Right lung (tissue), 5 donors: ENCODE results near the gene ANAPC5. TPM values are rescaled to one million over a fixed set of nuclear protein-coding genes. Genes with fewer than 3 reads are reported as not detected.
"Not testable (repeated sequence)": the region's sequence is repeated elsewhere in the genome, so short reads cannot be mapped to it uniquely, and the experiment has no call there.

Experiments used
- DNase-seq, 2 donors: peaks; one replicate each; pipeline ENCODE4 v3.0.0-alpha.2; 2013
- polyA plus RNA-seq, 5 donors: library from polyadenylated mRNA; unstranded; fragments of 120-200 nt; gene quantifications; one replicate each; pipeline versions ENCODE4 v1.2.1 to v1.2.3, GENCODE V29; 2013; ENCODE audit warnings: inconsistent platforms in 1 of 5, low replicate concordance in 1 of 5; ENCODE audit not compliant: insufficient read length in 5 of 5, insufficient read depth in 1 of 5

ANAPC5 gene
- polyA plus RNA-seq, 5 donors: 143 to 198 (median 170) TPM

DNA sequence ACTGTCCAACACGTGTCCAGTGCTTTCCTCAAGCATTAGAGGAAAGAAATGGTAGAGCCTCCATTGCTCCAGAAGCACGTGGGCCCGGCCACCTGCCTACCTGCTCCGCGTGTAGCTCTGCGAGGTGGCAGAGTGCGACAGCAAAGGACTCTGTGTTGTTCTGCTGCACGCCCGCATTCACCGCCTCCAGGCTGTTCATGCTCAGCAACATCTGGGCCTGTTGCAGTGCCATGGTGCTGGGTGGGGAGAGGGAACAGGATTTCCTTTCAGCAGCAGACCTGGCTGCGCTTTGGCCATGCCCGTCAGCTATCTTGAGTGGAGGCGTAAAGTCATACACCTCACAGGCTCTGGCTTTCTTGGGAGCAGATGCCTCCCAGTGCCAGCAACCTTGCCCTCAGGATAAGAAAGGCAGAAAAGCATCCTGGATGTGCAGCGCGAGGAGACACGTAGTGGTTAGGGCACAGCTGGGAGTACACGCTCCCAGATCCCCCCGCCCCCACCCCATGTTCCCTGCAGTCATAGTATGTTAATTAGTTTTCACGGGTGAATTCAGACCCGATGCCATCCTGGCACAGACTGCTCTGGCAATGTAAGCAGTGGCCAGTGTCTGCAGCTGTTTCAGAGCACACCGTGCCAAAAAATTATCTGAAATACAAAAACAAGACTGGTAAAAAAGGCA, 25.1 kb downstream of the ANAPC5 start:
- DNase-seq: no peak

DNA sequence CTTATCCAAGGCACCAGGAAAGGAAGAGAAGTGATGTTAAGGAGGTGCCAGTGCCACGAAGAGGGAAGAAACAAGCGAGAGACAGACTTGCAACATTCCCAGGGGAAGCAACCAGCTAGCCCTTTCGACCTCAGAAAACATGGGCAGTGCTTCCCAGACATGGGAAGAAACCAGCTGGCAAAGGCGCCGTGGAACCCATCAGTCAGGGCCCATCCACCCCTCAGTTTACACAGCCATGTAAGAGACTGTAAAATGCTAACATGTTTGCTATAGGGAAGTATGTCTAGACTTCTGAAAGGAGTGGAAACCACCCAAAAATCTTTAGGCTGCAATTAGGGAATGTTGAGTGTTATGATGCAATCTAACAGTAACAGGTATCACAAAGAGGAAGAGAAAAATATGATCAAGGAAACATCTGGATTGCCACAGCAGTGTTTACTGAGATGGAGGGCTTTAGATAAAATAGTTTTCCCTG, 26.3 kb downstream of the ANAPC5 start:
- DNase-seq: no peak

DNA sequence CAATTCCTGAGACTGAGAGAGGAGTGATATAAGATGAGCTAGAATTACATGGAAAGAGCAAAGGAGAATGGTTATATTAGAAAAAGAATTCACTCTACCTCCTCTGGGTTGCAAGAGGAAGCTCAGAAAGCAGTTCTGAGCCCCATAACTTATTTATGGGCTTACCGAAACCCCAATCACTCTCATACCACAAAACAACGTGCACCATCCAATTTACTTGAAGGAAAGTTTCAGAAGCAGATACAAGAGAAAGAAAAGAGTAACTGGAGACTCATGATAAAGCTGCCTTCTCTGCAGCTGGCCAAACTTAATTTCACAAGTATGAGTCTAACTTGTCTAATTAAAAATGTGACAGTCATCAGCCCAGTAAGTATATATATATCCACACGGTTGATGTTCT, 28.3 kb downstream of the ANAPC5 start:
- no peak for DNase-seq

DNA sequence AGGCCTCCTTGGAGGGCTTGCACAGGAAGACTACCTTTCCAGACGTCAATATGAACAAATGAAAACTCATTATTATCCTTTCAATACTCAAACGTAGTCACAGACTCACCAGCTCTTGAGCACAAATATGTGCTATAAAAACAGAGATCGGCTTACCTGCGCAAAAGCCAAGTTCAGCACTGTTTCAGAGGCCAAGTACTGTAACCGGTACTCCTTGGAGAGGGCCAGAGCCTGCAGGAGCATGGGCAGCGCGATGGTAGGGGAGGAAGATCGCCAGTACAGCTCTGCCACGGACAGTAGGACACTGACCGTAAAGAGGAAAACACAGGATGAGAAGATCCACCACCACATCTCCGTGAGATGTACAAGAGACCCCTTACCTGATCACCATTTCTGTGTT, 34.1 kb downstream of the ANAPC5 start:
- DNase-seq: no peak

DNA sequence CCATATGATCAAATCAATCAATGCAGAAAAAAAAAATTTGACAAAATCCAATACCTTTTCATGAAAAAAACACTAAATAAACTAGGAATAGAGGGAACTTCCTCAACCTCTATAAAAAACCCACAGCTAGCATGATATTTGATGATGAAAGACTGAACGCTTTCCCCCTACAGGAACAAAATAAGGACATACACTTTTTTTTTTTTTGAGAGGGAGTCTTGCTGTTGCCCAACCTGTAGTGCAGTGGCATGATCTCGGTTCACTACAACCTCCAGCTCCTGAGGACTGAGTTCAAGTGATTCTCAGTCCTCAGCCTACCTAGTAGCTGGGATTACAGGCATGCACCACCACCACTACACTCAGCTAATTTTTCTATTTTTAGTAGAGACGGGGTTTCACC, 37.8 kb downstream of the ANAPC5 start:
- DNase-seq: no peak

DNA sequence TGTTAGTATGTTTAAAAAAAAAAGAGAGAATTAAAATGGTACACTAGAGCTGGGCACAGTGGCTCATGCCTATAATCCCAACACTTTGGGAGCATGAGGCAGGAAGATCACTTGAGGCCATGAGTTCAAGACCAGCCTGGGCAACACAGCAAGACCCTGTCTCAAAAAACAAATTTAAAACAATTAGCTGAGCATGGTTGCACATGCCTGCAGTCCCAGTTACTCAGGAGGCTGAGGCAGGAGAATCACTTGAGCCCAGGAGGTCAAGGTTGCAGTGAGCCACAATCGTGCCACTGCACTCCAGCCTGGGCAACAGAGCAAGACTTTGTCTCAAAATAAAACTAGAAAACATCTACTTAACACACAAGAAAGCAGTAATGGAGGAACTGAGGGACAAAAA, 42.0 kb downstream of the ANAPC5 start:
- not testable (repeated sequence) for DNase-seq

DNA sequence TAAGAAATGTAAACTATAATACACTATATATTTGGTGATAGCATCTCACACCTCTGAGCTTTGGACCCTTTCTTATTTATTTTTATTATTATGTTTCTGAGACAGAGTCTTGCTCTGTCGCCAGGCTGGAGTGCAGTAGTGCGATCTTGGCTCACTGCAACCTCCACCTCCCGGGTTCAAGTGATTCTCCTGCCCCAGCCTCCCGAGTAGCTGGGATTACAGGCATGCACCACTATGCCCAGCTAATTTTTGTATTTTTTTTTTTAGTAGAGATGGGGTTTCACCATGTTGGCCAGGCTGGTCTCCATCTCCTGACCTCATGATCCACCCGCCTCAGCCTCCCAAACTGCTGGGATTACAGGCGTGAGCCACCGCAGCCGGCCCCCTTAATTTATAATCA, 44.8 kb downstream of the ANAPC5 start:
- not testable (repeated sequence) for DNase-seq

DNA sequence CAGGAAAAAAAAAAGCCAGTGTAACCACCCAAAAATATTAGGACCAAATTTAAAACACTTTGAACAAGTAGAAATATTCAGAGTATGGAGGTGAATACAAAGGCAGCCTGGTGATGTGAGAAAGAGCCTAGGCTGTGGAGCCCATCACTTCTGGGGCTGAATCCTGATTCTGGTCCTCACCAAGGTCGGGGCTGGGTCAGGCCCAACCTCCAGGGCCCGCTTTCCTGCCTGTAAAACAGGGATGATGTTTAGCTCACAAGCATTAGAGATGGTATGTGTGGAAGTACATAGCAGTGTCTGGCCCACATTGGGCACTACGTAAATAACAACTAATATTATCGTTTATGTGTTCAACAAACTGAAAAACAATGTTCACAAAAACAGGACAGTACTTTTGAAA, 47.9 kb downstream of the ANAPC5 start:
- no peak for DNase-seq

DNA sequence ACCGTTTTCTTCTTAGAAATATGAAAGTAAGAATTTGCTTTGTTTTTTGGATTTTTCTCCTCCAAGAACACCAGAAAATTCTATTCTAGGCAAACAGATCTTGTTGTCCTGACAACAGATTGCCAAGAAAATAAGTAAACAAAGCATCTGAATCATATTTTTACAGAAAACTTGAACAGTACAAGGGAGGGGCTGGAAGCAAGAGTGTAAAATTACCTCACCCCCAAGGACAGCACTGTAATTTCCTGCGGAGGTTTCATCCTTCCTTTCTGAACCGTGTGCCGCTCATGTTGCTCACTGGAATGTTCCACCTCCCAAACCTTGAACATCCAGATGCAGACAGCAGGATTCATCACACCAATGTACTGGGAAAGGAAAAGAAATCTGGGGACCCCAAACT, 50.3 kb downstream of the ANAPC5 start:
- DNase-seq: no peak

DNA sequence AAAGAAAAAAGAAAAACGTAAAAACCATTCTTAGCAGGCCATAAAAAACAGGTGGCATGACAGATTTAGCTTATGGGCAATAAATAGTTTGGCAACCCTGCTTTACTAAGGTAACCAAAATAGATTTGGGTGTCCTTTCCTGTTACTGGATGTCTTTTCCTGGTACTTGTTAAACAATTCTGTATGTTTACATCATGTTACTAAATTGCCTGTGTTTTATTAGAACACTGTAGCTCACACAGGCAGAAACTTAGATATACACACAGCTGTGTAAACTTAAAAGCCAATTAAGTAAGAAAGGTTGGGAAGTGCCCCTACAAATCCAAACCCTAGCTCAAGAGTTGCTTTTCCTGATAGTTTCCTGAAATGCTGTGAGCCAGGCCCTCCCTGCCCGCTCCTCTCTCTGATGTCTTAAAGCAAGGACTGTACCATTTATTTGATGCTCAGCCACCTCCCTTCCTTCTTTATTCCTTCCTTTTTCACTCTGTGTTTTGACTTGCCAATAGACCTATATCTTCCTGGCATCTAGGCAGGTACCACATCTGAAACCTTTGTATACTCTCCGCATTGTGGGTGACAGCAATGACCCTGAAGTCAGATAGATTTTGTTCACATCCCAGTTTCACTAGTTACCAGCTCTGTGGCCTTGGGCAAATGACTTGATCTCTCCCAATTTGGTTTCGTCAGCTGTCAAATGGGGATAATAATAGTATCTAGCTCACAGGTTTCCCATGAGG, 52.0 kb downstream of the ANAPC5 start:
- no peak for DNase-seq

DNA sequence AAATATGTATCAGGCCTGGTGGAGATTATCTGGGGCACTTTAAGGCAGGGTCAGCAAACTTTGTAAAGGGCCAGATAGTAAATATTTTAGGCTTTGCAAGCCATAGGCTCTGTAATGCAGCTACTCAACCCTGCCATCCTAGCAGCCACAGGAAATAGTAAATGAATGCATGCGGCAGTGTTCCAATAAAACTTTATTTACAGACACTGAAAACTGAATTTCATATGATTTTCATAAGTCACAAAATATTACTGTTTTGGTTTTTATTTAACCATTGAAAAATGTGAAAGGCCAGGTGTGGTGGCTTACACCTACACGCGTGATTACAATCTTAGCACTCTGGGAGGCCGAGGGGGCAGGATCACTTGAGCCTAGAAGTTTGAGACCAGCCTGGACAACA, 52.5 kb downstream of the ANAPC5 start:
- DNase-seq: no peak

DNA sequence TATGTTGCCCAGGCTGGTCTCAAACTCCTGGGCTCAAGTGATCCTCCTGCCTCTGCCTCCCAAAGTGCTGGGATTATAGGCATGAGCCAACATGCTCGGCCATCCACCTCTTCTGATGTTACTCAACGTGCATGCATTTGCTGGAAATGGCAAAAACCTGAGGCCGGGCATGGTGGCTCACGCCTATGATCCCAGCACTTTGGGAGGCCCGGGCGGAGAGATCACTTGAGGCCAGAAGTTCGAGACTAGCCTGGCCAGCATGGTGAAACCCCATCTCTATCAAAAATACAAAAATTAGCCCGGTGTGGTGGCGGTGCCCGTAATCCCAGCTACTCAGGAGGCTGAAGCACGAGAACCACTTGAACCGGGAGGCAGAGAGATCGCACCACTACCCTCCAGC, 53.8 kb downstream of the ANAPC5 start:
- DNase-seq: not testable (repeated sequence)

DNA sequence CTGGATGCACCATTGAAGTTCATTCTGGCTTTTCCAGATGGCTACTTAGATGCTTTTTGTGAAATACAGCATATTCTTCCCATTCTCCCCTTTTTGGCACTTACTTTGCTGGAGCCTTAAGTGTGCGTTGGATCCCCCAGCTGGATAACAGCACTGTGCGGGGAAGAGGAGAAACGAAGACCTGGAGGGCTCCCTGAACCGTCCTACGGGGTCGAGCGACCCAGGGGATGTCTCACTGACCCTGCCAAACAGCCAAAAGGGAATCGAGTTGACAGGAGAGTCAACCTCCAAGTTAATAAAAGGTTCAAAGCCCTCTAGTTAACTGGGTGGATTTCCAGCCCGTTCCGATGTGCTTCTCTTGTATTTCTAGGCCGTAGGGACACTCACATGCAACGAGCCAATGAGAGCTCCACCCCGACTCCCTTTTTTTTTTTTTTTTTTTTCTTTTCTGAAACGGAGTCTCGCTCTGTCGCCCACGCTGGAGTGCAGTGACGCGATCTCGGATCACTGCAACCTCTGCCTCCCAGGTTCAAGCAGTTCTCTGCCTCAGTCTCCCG, 54.7 kb downstream of the ANAPC5 start:
- peak in 1 of 2 donors; percentile 29 for DNase-seq

DNA sequence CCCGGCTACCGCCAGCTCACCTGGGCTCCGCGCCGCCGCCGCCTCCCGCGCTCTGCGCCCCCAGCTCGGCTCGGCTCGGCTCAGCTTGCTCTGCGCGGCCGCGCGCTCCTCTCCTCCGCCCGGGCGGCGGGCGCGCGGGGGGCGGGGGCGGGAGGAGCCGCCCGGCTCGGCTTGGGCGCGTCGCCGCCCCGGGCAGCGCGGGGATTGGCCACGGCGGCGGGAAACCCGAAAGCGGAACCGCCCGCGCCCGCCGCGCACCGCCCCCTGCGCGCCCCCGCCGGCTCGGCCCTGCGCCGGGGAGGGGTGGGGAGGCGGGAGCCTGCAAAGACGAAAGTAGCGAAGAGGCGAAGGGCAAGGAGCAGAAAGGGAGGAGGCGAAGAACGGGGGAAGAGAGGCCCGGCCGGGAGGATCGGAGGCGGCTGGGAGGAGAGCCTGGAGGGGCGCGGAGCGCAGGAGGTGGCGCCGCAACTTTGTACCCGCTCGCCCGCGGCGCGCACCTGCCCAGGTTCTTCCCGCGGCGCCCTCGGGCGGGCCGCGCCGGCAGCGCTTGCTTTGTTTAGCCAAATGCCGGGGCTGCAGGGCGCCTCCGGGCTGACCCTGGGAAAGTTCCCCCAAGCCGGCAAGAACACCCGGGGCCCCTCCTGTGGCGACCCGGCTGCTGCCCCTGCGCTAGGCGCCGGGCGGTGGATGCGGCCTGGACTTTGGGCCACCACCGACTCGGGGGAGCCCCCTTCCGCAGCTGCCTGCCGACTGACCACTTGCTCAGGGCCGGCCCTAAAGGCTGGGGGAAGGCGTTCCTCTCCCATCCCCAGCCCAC, 55.4 kb downstream of the ANAPC5 start, which contains the start of gene CAMKK2:
Gene CAMKK2, minus strand, starts transcription at position 92 of the 817 bp plus-strand sequence. CDS start 22,183 bp downstream, outside the sequence.
- DNase-seq: peak; percentile 83 to 87

DNA sequence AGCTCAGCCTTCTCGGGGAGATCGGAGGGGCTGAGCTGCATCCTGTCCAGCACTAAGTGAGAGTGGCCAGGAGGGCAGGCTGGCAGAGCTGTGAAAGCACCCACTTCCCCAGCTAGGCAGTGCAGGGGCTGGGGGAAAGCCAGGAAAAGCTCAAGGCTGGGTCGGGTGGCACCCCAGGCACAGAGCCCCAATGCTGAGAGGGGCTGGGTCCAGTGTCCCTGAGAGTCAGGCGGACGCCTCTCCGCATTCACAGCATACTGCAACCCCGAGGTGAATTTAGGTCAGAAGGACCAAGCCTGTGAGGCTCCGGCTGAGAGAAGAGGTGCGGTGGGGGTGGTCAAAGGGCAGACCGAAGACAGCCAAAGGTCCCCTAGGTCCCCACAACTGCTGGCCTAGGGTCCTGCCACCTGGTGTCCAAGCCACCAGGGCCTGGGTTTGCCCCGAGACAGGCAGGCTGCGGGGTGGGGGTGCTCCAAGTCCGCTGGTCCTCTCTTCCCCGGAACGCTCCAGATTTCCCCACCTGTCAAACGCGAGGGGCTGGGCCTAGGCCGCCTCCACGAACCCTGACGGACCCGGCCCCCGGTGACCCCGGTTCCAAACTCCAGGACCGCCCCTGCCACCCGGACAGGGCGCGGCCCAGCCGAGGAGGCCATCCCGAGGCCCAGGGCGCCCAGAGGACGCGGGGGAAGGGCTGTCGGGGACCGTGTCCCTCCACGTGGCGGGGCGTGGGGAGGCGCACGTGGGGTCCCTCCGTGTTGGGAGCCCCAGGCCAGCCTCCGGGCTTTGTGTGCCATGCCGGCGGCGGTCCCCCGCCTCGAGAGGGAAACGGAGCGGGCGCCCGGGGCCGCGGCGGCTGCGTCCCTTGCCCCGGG, 56.2 kb downstream of the ANAPC5 start:
- DNase-seq: no peak

DNA sequence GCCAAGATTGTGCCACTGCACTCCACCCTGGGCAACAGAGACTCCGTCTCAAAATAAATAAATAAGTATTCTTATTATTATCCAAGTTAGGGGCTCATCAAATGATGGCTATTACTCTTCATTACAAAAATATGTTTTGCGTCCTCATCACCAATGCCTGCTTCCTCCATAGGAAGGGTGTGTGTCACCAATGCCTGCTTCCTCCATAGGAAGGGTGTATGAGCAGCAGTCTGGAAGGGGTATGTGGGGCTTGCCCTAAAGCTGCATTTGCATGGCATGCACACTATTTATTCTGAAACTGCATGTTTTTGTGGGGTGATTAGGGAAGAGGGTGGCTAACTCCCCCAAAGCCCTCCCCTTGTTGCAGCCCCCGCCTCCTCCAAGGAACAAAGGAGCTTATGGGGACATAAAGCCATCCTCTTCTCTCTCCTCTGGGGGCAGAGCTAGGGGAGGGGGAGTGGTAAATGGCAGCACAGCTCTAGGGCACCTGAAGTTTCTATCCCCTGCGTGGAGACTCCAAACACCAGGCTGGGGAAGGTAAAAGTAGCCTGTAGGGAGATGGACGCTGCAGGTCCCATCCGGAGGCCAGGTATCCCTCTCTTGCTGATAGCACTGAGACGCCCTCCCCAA, 57.0 kb downstream of the ANAPC5 start:
- no peak for DNase-seq

DNA sequence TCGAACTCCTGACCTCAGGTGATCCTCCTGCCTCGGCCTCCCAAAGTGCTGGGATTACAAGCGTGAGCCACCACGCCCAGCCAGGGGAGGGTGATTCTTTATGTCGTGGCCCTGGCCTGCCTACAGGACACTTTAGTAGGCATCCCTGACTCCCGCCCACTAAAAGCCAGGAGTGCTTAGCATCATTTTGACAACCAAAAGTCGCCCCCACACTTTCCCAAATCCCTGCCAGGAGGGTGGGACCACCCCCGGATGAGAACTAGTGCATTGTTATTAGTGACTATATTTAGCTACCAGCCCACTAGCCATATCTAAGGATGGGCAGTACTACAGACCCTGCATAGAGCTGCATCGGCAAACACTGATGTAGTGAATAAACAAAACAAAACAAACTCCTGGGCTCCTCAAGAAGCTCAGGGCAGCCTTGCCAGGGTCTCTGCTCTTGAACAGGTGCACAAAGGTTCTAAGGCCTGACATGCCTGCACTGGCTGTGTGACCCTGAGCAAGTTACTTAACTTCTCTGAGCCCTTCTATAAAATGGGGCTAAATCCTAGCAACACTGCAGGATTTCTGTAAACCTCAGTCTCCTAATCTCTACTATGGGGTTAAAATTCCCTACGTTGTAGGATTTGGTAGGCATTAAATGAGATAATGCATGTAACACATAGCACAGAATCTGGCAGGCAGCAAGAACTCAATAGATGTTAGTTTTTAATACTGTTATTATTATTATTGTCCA, 57.9 kb downstream of the ANAPC5 start:
- DNase-seq: no peak

DNA sequence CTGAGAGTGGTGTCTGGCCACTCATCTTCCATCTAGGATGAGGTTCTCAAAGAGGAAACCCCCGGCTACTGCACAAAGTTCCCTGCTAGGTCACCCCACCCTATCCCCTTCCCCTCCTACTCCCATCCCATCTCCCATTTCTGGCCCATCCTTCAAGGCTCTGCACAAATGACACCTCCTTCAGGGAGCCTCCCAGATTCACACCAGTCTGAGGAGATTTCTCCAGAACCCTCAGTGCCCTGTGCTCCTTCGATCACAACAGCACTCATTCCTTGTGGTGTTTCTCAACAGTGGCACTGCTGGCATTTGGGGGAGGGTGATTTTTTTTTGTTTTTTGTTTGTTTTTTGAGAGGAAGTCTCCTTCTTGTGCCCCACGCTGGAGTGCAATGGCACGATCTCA, 58.6 kb downstream of the ANAPC5 start:
- DNase-seq: no peak

DNA sequence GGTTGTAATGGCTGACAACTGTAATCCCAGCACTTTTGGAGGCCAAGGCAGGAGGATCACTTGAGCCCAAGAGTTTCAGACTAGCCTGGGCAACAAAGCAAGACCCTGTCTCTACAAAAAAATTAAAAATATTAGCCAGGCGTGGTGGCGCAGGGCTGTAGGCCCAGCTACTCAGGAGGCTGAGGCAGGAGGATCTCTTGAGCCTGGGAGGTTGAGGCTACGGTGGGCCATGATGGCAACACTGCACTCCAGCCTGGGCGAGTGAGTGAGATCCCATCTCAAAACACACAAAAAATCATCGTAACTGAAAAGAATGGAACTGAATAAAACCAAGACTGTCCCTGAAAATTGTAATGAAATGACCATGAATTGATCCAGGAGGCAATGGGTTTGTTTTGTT, 61.8 kb downstream of the ANAPC5 start:
- DNase-seq: no peak

DNA sequence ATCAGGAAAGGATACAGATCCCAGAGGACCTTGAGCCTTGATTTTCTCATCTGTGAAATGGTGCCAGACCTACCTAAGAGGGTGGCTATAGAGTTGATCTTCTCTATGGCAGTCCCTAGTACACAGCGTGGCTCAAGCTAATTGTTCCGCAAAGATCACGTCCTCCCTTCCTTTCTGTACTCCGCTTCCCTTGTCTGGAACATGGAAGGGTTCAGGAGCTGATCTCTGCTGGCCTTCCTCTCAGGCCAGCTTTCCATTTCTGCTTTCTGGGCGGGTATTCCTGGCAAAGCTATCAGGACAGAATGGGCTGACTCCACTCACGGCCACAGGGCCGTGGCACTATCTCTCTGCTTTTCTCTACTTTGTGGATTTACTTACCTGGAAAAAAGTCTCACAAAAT, 62.2 kb downstream of the ANAPC5 start:
- no peak for DNase-seq
